Astrocyte of the cerebellum (primary cell): ENCODE results near the gene EPHA3.

Experiments used
- DNase-seq: peaks from one replicate; pipeline ENCODE4 v3.0.0-alpha.2; 2011; ENCODE audit warnings: low read depth
- H3K4me3 ChIP-seq: 2 replicates; pipeline ENCODE4 v1.5.1; 2011; ENCODE audit warnings: mild to moderate bottlenecking, low read depth, low read length, moderate library complexity
- CTCF ChIP-seq: IDR thresholded peaks from 2 replicates; pipeline ENCODE4 v1.5.1; 2012; ENCODE audit warnings: low read length, low read depth, moderate library complexity, mild to moderate bottlenecking; ENCODE audit errors: missing control alignments
- in situ Hi-C: cut with HindIII; loops from 2 replicates; pipeline ENCODE4 v1.10.0; 2017; ENCODE audit warnings: low sequenced_read_pairs

The EPHA3 gene

GRCh38 chr3:89079944-89080343, 27.5 kb upstream of the EPHA3 start:
- in situ Hi-C loops: no loop called here
- TF ChIP-seq CTCF: no peak
- DNase-seq: no peak
- H3K4me3 ChIP-seq: no peak overlapping the region

- in situ Hi-C loops: no loop called here
- H3K4me3 ChIP-seq: no peak overlapping the region
- no peak for TF ChIP-seq CTCF
- DNase-seq: no peak
Observed at GRCh38 chr3:89087851-89088250, 19.6 kb upstream of the EPHA3 start.

GRCh38 chr3:89098173-89098572, 9.2 kb upstream of the EPHA3 start:
- in situ Hi-C loops: no loop called here
- no peak overlapping the region for H3K4me3 ChIP-seq
- no peak for TF ChIP-seq CTCF
- DNase-seq: no peak

GRCh38 chr3:89098964-89099585, 8.3 kb upstream of the EPHA3 start:
- no peak overlapping the region for H3K4me3 ChIP-seq
- TF ChIP-seq CTCF: peak; percentile 97
- in situ Hi-C loops: no loop called here
- peak; percentile 51 for DNase-seq

- TF ChIP-seq CTCF: no peak
- H3K4me3 ChIP-seq: no peak overlapping the region
- DNase-seq: no peak
- in situ Hi-C loops: loop anchor here (25.0 kb wide), 1 partner anchor 889 kb away; no protein-coding TSS in a partner anchor
Observed at GRCh38 chr3:89101251-89101650, 6.2 kb upstream of the EPHA3 start.

GRCh38 chr3:89101921-89102320, 5.5 kb upstream of the EPHA3 start:
- in situ Hi-C loops: loop anchor here (25.0 kb wide), 1 partner anchor 890 kb away; no protein-coding TSS in a partner anchor
- H3K4me3 ChIP-seq: no peak overlapping the region
- DNase-seq: no peak
- no peak for TF ChIP-seq CTCF
